OCI-LY1 (cell line): ENCODE measurements around the gene BEND6.

Experiments used
- EZH2 ChIP-seq: fragments of 200-600 bp; sonication (generic), shearing (Covaris generic); IDR thresholded peaks from 2 replicates; pipeline ENCODE4 v1.8.0; 2017; ENCODE audit warnings: borderline replicate concordance, mixed run types, mild to moderate bottlenecking, antibody characterized with exemption, low read length, moderate library complexity, mixed read lengths
- TF ChIP-seq, protein P1 (sequence below): fragments of 200-600 bp; sonication (generic), shearing (Covaris generic); IDR thresholded peaks from 2 replicates; pipeline ENCODE4 v1.5.1; 2017; ENCODE audit warnings: mild to moderate bottlenecking, antibody characterized with exemption, low read length, moderate library complexity, mixed read lengths

GRCh38 chr6:57021086-57021720 lies 66.3 kb downstream of the BEND6 start:
- TF ChIP-seq, protein P1, sequence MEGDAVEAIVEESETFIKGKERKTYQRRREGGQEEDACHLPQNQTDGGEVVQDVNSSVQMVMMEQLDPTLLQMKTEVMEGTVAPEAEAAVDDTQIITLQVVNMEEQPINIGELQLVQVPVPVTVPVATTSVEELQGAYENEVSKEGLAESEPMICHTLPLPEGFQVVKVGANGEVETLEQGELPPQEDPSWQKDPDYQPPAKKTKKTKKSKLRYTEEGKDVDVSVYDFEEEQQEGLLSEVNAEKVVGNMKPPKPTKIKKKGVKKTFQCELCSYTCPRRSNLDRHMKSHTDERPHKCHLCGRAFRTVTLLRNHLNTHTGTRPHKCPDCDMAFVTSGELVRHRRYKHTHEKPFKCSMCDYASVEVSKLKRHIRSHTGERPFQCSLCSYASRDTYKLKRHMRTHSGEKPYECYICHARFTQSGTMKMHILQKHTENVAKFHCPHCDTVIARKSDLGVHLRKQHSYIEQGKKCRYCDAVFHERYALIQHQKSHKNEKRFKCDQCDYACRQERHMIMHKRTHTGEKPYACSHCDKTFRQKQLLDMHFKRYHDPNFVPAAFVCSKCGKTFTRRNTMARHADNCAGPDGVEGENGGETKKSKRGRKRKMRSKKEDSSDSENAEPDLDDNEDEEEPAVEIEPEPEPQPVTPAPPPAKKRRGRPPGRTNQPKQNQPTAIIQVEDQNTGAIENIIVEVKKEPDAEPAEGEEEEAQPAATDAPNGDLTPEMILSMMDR = peak; percentile 57
- no peak for TF ChIP-seq EZH2
